Measurements from ENCODE around the gene MOSMO. TPM values are rescaled to one million over a fixed set of nuclear protein-coding genes. Genes with fewer than 3 reads are reported as not detected.
A peak's percentile ranks its signal among the peaks of the same experiment; 100 is the strongest.

Gene MOSMO
- total and polyA plus RNA-seq, 2 of the 13 experiments (the other 11 are each of a cell fraction or from before 2014, with no cell fraction given) = 26.7 to 32.6 TPM

DNA sequence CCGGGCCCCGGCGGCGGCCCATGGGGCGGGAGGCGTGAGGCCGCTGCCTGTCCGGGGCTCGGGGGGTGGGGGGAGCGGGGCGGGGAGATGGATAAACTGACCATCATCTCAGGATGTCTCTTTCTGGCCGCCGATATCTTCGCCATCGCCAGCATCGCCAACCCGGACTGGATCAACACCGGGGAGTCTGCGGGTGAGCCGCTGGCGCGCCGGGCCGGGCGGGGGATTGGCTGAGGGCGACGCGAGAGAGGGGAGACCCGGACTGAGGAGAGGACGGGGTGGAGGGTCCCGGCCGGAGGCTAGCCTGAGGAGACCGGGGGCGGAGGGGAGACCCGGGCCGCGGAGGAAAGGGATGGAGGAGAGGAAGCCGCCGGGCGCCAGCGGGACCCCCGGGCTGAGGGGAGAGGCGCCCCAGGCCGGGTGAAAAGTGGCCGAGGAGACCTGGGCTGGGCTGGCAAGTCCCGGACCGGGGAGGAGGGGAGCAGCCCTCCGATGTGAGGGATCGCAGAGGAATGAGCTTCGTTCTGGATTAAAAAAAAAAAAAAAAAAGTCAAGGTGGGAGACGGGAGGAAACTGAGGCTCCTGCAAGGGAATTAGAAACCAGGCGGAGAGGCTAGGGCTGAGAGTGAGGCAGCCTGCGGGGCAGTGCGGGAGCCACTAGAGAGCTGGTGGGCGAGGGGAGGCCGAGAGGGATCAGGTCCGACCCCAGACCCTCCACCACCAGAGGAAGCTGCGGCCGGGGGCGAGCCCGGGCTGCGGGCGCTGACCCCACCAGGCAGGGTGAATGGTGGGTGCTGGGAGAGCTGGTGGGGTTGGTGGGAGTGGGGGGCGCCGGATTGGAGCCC is 526 bp downstream of the MOSMO start (continued):
- TF ChIP-seq ZSCAN25 (CRISPR knock-in tag; IDR thresholded peaks at IDR 0.05) (0 out of 2 replicates have a peak, but pooled peaks have one; percentile 15), ZNF274 (CRISPR knock-in tag; IDR thresholded peaks at IDR 0.05) (0 out of 2 replicates have a peak, but pooled peaks have one; percentile 15), NRL (CRISPR knock-in tag; IDR thresholded peaks at IDR 0.05; ENCODE audit: borderline replicate concordance) (peak; percentile 72; the same call in 1 of the 2 replicates), ISL2 (CRISPR knock-in tag; IDR thresholded peaks at IDR 0.05) (peak; percentile 39; the same call in 1 of the 2 replicates), ZNF660 (CRISPR knock-in tag; IDR thresholded peaks at IDR 0.05; ENCODE audit: borderline replicate concordance, low read depth) (no peak), SAP130 (CRISPR knock-in tag; IDR thresholded peaks at IDR 0.05; ENCODE audit: low read depth) (no peak; the same call in none of the 2 replicates), JUN (CRISPR knock-in tag; IDR thresholded peaks at IDR 0.05) (no peak), FOSL2 (CRISPR knock-in tag; IDR thresholded peaks at IDR 0.05) (0 out of 2 replicates have a peak, but pooled peaks have one; percentile 4), ASH2L (IDR thresholded peaks at IDR 0.05; ENCODE audit: insufficient read length, low read depth, low read length) (peak; percentile 32), TOPORS (CRISPR knock-in tag; IDR thresholded peaks at IDR 0.05) (no peak), FOXP1 (IDR thresholded peaks at IDR 0.05) (no peak), FOXP1 (CRISPR knock-in tag; IDR thresholded peaks at IDR 0.05) (no peak), ZNF234 (CRISPR knock-in tag; conservative IDR thresholded peaks at IDR 0.05) (0 out of 2 replicates have a peak, but pooled peaks have one; percentile 62), ATM (IDR thresholded peaks at IDR 0.05; ENCODE audit: borderline replicate concordance) (no peak), MTF2 (CRISPR knock-in tag; IDR thresholded peaks at IDR 0.05; ENCODE audit: borderline replicate concordance) (no peak; the same call in 1 of the 2 replicates)
- TF ChIP-seq, protein P1, sequence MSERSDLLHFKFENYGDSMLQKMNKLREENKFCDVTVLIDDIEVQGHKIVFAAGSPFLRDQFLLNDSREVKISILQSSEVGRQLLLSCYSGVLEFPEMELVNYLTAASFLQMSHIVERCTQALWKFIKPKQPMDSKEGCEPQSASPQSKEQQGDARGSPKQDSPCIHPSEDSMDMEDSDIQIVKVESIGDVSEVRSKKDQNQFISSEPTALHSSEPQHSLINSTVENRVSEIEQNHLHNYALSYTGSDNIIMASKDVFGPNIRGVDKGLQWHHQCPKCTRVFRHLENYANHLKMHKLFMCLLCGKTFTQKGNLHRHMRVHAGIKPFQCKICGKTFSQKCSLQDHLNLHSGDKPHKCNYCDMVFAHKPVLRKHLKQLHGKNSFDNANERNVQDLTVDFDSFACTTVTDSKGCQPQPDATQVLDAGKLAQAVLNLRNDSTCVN (CRISPR knock-in tag; IDR thresholded peaks at IDR 0.05; ENCODE audit: borderline replicate concordance) = 0 out of 2 replicates have a peak, but pooled peaks have one; percentile 13
- TF ChIP-seq, protein P2, sequence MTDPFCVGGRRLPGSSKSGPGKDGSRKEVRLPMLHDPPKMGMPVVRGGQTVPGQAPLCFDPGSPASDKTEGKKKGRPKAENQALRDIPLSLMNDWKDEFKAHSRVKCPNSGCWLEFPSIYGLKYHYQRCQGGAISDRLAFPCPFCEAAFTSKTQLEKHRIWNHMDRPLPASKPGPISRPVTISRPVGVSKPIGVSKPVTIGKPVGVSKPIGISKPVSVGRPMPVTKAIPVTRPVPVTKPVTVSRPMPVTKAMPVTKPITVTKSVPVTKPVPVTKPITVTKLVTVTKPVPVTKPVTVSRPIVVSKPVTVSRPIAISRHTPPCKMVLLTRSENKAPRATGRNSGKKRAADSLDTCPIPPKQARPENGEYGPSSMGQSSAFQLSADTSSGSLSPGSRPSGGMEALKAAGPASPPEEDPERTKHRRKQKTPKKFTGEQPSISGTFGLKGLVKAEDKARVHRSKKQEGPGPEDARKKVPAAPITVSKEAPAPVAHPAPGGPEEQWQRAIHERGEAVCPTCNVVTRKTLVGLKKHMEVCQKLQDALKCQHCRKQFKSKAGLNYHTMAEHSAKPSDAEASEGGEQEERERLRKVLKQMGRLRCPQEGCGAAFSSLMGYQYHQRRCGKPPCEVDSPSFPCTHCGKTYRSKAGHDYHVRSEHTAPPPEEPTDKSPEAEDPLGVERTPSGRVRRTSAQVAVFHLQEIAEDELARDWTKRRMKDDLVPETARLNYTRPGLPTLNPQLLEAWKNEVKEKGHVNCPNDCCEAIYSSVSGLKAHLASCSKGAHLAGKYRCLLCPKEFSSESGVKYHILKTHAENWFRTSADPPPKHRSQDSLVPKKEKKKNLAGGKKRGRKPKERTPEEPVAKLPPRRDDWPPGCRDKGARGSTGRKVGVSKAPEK (CRISPR knock-in tag; IDR thresholded peaks at IDR 0.05; ENCODE audit: borderline replicate concordance) = 0 out of 2 replicates have a peak, but pooled peaks have one; percentile 43
- TF ChIP-seq, protein P3, sequence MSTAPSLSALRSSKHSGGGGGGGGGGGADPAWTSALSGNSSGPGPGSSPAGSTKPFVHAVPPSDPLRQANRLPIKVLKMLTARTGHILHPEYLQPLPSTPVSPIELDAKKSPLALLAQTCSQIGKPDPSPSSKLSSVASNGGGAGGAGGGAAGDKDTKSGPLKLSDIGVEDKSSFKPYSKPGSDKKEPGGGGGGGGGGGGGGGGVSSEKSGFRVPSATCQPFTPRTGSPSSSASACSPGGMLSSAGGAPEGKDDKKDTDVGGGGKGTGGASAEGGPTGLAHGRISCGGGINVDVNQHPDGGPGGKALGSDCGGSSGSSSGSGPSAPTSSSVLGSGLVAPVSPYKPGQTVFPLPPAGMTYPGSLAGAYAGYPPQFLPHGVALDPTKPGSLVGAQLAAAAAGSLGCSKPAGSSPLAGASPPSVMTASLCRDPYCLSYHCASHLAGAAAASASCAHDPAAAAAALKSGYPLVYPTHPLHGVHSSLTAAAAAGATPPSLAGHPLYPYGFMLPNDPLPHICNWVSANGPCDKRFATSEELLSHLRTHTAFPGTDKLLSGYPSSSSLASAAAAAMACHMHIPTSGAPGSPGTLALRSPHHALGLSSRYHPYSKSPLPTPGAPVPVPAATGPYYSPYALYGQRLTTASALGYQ (CRISPR knock-in tag; IDR thresholded peaks at IDR 0.05) = 0 out of 2 replicates have a peak, but pooled peaks have one; percentile 34
- TF ChIP-seq, protein P4, sequence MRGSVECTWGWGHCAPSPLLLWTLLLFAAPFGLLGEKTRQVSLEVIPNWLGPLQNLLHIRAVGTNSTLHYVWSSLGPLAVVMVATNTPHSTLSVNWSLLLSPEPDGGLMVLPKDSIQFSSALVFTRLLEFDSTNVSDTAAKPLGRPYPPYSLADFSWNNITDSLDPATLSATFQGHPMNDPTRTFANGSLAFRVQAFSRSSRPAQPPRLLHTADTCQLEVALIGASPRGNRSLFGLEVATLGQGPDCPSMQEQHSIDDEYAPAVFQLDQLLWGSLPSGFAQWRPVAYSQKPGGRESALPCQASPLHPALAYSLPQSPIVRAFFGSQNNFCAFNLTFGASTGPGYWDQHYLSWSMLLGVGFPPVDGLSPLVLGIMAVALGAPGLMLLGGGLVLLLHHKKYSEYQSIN (CRISPR knock-in tag; IDR thresholded peaks at IDR 0.05; ENCODE audit: borderline replicate concordance) = no peak
- TF ChIP-seq, protein P5, sequence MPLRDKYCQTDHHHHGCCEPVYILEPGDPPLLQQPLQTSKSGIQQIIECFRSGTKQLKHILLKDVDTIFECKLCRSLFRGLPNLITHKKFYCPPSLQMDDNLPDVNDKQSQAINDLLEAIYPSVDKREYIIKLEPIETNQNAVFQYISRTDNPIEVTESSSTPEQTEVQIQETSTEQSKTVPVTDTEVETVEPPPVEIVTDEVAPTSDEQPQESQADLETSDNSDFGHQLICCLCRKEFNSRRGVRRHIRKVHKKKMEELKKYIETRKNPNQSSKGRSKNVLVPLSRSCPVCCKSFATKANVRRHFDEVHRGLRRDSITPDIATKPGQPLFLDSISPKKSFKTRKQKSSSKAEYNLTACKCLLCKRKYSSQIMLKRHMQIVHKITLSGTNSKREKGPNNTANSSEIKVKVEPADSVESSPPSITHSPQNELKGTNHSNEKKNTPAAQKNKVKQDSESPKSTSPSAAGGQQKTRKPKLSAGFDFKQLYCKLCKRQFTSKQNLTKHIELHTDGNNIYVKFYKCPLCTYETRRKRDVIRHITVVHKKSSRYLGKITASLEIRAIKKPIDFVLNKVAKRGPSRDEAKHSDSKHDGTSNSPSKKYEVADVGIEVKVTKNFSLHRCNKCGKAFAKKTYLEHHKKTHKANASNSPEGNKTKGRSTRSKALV (CRISPR knock-in tag; IDR thresholded peaks at IDR 0.05) = peak; percentile 47; the same call in 1 of the 2 replicates

Measured in HepG2 (cell line).